ENCODE results near the gene MYO1A.
"Not testable (repeated sequence)": the region's sequence is repeated elsewhere in the genome, so short reads cannot be mapped to it uniquely, and the experiment has no call there.

Gene MYO1A

GRCh38 chr12:57046947-57047890, 2.7 kb downstream of the MYO1A start:
- DNase-seq (ENCODE audit: low read depth) = no peak

- no peak for DNase-seq (ENCODE audit: low read depth)
These were observed 3.7 kb downstream of the MYO1A start for GRCh38 chr12:57046086-57046791.

GRCh38 chr12:57044889-57045288, 5.0 kb downstream of the MYO1A start:
- DNase-seq (ENCODE audit: low read depth) = no peak

DNA sequence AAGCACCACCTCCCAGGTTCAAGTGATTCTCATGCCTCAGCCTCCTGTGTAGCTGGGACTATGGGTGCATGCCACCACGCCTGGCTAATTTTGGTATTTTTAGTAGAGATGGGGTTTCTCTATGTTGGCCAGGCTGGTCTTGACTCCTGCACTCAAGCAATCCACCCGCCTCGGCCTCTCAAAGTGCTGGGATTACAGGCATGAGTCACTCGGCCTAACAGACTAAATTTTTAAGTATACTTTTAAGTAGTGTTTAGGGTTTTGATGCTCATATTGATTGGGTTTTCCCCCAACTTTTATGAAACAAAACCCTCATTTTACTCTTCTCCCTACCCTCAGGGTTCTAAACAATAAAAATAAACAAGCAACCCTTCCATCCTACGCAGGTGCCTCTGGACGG, 5.5 kb downstream of the MYO1A start:
- no peak for DNase-seq (ENCODE audit: low read depth)

GRCh38 chr12:57042695-57043094, 7.2 kb downstream of the MYO1A start:
- no peak for DNase-seq (ENCODE audit: low read depth)

DNA sequence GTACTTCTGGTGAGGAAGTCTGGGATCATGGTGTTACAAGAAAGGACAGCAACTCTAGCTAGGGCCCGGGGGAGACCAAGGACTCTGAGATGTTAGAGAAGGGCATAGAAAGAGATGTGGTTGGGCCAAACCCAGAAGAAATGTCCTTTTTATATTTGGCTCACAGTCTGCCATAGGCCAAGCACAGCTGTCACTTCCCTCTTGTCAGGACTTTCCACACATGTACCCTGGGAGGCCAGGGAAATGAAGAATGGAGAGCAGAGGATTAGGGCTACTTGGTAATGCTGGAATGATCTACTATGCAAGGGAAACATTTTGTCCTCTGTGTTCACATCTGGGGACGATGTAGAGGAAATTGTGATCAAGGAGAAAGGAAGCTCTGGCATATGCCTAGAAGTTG, 9.2 kb downstream of the MYO1A start:
- DNase-seq (ENCODE audit: low read depth) = no peak

DNA sequence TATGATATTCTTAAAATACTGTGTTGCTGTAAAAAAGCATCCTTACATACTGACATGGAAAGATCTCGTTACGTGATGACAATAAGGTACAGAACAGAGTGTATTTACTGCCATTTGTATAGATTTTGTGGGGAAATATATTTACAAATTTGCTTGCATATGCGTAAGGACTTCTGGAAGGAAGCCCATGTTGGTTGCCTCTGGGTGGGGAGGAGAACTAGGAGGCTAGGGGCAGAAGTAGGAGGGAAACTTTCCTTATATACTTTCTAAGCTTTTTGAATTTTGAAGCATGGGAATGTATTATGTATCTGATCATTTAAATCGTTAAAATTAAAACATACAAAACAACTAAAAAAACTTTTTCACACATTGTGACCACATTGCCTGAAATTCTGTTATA, 9.7 kb downstream of the MYO1A start:
- no peak for DNase-seq (ENCODE audit: low read depth)

DNA sequence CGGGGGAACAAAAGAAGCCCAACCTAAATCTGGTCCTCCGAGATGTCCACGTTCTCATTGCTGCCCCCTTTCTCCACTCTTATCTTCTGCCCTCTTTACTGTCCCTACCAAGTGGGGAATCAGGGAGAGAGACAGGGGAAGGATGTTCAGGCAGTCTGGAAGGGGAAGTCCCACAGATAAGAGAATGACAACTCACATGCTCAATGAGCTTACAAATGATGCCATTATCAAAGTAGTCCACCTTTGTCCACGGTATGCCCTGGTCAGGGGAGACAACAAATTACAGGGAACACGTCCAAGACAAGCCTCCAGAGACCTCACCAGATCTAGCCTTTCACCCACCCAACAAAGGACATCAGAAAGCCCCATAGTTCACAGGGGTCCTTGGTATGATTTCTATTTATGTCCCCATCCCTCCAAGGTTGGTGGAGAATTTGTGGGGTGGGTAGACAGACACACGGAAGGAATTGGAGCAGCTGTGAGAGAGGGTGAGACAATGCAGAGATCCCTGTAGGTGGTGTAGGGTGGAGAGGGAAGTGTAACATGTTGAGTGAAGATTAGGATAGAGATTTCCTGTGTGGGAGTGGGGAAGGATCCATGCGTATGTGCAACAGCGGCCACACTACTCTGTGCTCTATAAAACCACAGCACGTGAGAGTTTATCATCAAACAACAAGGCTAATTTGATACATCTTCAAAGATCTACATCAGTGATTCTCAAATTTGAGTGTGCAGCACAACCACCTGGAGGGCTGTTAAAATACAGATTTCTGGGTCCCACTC, 10.7 kb downstream of the MYO1A start:
- DNase-seq (ENCODE audit: low read depth) = no peak

GRCh38 chr12:57037264-57037663, 12.7 kb downstream of the MYO1A start:
- no peak for DNase-seq (ENCODE audit: low read depth)

DNA sequence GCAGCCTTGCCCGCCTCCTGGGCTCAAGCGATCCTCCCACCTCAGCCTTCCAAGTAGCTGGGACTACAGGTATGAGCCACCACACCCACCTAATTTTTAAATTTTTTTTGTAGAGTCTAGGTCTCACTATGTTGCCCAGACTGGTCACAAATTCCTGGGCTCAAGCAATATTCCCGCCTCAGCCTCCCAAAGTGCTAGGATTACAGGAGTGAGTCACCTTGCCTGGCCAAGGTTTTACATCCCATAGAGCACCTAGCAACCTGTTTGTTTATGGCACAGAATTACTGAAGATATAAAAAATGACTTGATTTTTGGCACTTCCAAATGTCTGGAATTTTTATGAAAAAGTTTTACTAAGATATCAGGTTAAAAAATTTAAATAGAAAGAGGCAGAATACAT, 16.5 kb downstream of the MYO1A start:
- no peak for DNase-seq (ENCODE audit: low read depth)

- DNase-seq (ENCODE audit: low read depth) = no peak
These were observed 18.1 kb downstream of the MYO1A start for GRCh38 chr12:57031789-57032188.

GRCh38 chr12:57031138-57031725, 18.7 kb downstream of the MYO1A start:
- no peak for DNase-seq (ENCODE audit: low read depth)

DNA sequence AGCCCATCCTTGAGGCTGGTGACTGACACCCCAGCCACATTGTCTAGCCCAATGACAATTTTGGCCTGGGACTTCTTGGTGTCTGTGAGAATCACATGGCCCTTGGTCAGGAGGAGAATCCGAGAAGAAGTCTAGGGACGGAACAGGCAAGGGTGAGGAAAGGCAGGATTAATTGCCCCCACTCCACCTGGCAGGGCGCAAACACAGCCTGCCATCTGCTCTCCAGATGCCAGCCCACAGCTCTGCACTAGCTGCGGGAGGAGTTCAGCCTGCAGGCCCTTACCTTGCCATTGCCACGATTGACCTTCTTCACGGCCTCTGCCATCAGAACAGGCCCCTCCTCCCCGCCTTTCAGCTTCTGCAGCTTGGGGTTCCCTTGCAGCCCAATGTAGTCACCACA, 20.5 kb downstream of the MYO1A start:
- no peak for DNase-seq (ENCODE audit: low read depth)

GRCh38 chr12:57027805-57028153, 22.1 kb downstream of the MYO1A start:
- no peak for DNase-seq (ENCODE audit: low read depth)

GRCh38 chr12:57027011-57027804, 22.7 kb downstream of the MYO1A start:
- DNase-seq (ENCODE audit: low read depth) = no peak

- DNase-seq (ENCODE audit: low read depth) = no peak
These were observed 24.7 kb downstream of the MYO1A start for GRCh38 chr12:57025196-57025595.

DNA sequence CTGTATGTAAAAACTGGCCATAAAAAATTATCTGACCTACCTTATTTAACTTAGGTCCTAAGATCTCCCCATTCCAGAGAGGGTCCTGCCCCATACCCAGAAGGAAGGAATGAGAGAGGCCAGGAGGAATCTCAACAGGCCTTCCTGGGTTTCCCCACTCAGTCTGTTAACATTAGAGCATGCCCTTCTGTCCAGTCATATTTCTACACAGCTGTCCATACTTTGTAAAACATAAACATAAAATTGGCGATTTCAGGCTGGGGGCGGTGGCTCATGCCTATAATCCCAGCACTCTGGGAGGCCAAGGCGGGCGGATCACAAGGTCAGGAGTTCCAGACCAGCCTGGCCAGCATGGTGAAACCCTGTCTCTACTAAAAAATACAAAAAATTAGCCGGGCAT, 27.6 kb downstream of the MYO1A start:
- DNase-seq (ENCODE audit: low read depth) = peak; percentile 65

- DNase-seq (ENCODE audit: low read depth) = no peak
These were observed 29.8 kb downstream of the MYO1A start for GRCh38 chr12:57019983-57020719.

DNA sequence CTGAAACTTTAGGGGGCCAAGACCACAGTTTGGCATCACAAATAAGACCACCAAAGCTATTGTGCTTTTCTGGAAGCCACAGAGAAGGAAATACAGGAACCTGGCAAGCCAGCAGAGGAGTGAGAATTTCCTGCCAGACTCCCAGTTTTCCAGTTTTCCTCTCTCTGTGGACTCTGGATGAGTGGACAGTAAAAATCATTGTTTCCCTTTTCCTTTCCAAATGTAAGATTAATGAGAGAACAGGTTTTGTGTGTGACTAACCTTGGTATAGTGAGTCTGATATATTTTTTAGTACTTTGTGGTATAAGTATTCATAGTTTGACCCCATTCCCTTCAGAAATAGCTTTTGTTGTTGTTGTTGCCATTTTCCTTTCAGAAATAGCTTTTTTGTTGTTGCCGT, 31.0 kb downstream of the MYO1A start:
- DNase-seq (ENCODE audit: low read depth) = no peak

DNA sequence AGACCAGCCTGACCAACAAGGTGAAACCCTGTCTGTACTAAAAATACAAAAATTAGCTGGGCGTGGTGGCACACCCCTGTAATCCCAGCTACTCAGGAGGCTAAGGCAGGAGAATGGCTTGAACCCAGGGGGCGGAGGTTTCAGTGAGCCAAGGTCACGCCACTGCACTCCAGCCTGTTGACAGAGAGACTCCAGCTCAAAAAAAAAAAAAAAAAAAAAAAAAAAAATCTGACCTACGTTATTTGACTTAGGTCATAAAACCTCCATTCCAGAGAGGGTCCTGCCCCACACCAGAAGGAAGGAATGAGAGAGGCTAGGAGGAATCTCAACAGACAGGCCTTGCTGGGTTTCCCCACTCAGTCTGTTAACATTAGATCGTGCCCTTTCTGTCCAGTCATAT, 31.6 kb downstream of the MYO1A start:
- DNase-seq (ENCODE audit: low read depth) = not testable (repeated sequence)

GRCh38 chr12:57016348-57016747, 33.6 kb downstream of the MYO1A start, which contains the start of gene TAC3:
TSS of gene TAC3 (minus strand) at chr12:57016529. CDS start at chr12:57015797, 732 bp downstream.
- no peak for DNase-seq (ENCODE audit: low read depth)

Measured in iris pigment epithelial cell (primary cell).